GM18526 (cell line): ENCODE results near the gene CCDC186.

ENCODE experiments used
- POLR2A ChIP-seq: IDR thresholded peaks from 3 replicates; pipeline ENCODE4 v1.6.1; 2011; ENCODE audit not compliant: insufficient read length; ENCODE audit errors: extremely low read depth

Gene CCDC186

GRCh38 chr10:114181971-114182370 lies 8.0 kb upstream of the CCDC186 start:
- no peak for TF ChIP-seq POLR2A

GRCh38 chr10:114180937-114181336 lies 6.9 kb upstream of the CCDC186 start:
- no peak for TF ChIP-seq POLR2A

- TF ChIP-seq POLR2A: no peak
Observed at GRCh38 chr10:114179747-114180146, 5.7 kb upstream of the CCDC186 start.

- no peak for TF ChIP-seq POLR2A
Observed at GRCh38 chr10:114179148-114179547, 5.1 kb upstream of the CCDC186 start, which contains the start of gene TDRD1. TSS of gene TDRD1 (plus strand) at chr10:114179353. CDS start at chr10:114187832, 8,479 bp downstream.

- no peak for TF ChIP-seq POLR2A
Observed at GRCh38 chr10:114176511-114176910, 2.5 kb upstream of the CCDC186 start.

- TF ChIP-seq POLR2A: no peak
Observed at GRCh38 chr10:114175667-114176066, 1.7 kb upstream of the CCDC186 start.

GRCh38 chr10:114174695-114175188 lies 739 bp upstream of the CCDC186 start:
- no peak for TF ChIP-seq POLR2A

- no peak for TF ChIP-seq POLR2A
Observed at GRCh38 chr10:114173603-114173920, 441 bp downstream of the CCDC186 start.

- no peak for TF ChIP-seq POLR2A
Observed at GRCh38 chr10:114172776-114173602, 1.0 kb downstream of the CCDC186 start.

GRCh38 chr10:114172216-114172615 lies 1.8 kb downstream of the CCDC186 start:
- TF ChIP-seq POLR2A: no peak

GRCh38 chr10:114168450-114169009 lies 5.5 kb downstream of the CCDC186 start:
- no peak for TF ChIP-seq POLR2A

GRCh38 chr10:114167985-114168384 lies 6.0 kb downstream of the CCDC186 start:
- TF ChIP-seq POLR2A: no peak

- no peak for TF ChIP-seq POLR2A
Observed at GRCh38 chr10:114166494-114166893, 7.5 kb downstream of the CCDC186 start.

- TF ChIP-seq POLR2A: no peak
Observed at GRCh38 chr10:114166043-114166442, 8.0 kb downstream of the CCDC186 start.

GRCh38 chr10:114163062-114163461 lies 10.9 kb downstream of the CCDC186 start:
- TF ChIP-seq POLR2A: no peak

GRCh38 chr10:114157912-114158311 lies 16.1 kb downstream of the CCDC186 start:
- TF ChIP-seq POLR2A: no peak

GRCh38 chr10:114151892-114152291 lies 22.1 kb downstream of the CCDC186 start:
- no peak for TF ChIP-seq POLR2A

GRCh38 chr10:114151486-114151885 lies 22.5 kb downstream of the CCDC186 start:
- no peak for TF ChIP-seq POLR2A
